HG02970 (cell line): ENCODE results near the gene MRGPRE.

ENCODE experiments used
- ATAC-seq: cut with Tn5 transposase; IDR thresholded peaks from one replicate; pipeline ENCODE4 v1.9.1; 2021; ENCODE audit warnings: mild to moderate bottlenecking, moderate library complexity, moderate number of reproducible peaks; ENCODE audit not compliant: unreplicated experiment, low FRiP score

The MRGPRE gene

DNA sequence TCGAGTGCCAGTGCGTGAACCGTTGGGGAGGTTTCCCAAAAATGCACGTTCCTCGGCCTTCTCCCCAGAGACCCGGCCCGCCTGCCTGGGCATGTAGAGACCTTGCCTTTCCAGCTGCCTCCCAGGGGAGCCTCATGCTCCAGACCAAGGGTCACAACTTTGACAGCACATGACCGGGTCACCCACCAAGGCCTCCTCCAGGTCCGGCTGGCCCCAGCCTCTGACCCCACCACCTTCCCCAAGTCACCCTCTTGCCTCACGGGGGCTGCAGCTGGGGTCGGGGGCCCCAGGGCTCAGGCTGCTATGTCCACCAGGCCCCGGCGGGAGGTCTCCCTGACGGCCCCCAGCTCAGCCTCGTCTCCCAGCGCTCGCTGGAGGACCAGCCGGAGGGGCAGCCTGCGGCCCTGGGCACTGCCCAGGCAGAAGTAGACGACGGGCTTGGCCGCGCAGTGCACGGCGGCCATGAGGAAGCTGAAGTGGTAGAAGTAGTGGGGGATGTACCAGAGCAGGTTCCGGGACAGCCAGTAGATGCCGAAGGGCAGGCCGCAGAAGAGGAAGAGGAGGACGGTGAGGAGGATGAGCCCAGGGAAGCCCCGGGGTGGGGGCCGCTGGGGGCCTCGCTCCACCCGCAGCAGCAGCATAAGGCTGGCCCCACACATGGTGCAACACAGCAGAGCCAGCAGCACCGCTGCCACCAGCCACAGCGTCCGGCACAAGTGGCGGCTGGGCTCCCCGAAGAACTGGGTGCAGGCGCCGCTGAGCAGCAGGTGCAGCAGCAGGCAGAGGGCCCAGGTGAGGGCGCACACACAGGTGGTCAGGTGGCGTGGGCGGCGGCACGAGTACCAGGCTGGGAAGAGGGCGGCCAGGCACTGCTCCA lies 4.4 kb downstream of the MRGPRE start:
- ATAC-seq = no peak

GRCh38 chr11:3226846-3227567 lies 5.2 kb downstream of the MRGPRE start:
- ATAC-seq = no peak

- no peak for ATAC-seq
Measured at GRCh38 chr11:3225826-3226750, 6.1 kb downstream of the MRGPRE start.

GRCh38 chr11:3225159-3225758 lies 7.0 kb downstream of the MRGPRE start:
- ATAC-seq = no peak

GRCh38 chr11:3224401-3225057 lies 7.7 kb downstream of the MRGPRE start:
- no peak for ATAC-seq

GRCh38 chr11:3223932-3224381 lies 8.3 kb downstream of the MRGPRE start:
- ATAC-seq = no peak

GRCh38 chr11:3222941-3223915 lies 9.0 kb downstream of the MRGPRE start:
- no peak for ATAC-seq

- no peak for ATAC-seq
Measured at GRCh38 chr11:3222003-3222855, 10.0 kb downstream of the MRGPRE start.

- ATAC-seq = no peak
Measured at GRCh38 chr11:3221408-3222002, 10.7 kb downstream of the MRGPRE start.

DNA sequence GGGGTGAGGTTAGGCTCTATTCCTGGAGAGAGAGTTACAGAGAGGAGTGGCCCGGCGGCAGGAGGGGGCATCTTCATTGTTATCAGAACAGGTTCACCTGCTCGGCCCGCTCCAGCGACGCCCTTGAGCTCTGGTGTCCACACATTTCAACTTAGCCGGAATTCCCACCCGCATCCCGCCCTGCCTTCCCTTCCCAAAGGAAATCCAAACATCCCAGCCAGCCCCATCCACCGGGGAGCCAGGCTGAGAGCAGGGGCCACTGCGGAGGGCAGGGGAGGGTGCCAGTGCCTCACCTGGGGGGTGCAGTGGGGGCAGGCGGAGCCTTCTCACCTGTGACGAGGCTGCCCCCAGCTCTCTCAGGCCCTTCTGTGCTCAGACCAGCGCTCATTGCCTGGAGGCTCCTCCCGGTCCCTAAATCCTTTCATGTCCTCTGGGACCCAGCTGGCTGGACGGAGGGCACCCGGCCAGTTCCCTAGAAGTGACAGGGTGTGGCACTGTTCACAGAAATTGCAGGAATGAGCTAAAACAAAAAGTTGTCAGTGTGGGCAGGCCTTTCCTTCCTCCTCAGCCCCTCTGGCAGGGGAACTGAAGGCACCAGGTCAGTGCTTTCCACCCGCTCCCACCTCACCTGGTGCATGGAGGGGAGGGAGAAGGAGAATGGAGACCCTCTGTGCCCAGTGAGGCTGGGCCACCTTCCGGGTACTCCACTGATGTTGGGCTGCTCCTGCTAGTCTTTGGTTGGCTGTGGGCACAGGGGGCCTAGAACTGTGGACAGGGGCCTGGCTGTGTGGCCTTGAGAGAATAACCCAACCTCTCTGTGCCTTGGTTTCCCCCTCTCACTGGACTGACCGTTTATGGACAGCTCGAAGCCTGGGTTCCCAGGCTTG lies 11.5 kb downstream of the MRGPRE start:
- ATAC-seq = no peak

GRCh38 chr11:3220101-3220500 lies 12.1 kb downstream of the MRGPRE start:
- ATAC-seq = no peak

DNA sequence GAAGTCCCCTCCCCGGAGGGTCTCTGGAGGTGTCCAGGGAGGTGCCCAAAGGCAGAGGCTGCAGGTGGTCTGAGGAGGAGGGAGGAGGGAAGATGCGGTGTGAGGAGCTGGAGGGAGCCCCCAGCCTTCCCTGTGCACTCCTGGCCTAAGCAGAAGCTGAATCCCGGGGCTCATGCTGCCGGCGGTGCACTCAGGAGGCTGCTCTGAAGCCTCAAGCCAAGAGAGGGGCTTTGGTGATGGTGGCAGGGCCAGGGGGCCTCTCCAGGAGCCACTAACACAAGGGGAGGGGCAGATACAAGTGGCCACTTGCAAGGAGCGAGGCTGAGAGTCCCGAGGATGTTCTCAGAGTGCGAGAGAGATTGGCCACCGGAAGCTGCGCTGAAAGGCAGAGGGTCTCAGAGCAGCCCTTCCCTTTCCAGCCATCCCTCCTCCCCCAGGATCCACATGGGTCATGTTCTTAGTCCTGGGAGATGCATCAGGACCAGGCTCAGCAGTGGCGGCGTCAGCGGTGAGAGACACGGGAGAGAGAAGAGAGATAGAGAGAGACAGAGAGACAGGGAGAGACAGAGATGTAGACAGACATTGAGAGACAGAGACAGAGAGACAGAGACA lies 12.8 kb downstream of the MRGPRE start:
- no peak for ATAC-seq

- ATAC-seq = no peak
Measured at GRCh38 chr11:3218483-3219280, 13.5 kb downstream of the MRGPRE start, which contains the start of gene MRGPRG. TSS of gene MRGPRG (minus strand) at chr11:3218813. CDS start at chr11:3218813, 0 bp downstream.

DNA sequence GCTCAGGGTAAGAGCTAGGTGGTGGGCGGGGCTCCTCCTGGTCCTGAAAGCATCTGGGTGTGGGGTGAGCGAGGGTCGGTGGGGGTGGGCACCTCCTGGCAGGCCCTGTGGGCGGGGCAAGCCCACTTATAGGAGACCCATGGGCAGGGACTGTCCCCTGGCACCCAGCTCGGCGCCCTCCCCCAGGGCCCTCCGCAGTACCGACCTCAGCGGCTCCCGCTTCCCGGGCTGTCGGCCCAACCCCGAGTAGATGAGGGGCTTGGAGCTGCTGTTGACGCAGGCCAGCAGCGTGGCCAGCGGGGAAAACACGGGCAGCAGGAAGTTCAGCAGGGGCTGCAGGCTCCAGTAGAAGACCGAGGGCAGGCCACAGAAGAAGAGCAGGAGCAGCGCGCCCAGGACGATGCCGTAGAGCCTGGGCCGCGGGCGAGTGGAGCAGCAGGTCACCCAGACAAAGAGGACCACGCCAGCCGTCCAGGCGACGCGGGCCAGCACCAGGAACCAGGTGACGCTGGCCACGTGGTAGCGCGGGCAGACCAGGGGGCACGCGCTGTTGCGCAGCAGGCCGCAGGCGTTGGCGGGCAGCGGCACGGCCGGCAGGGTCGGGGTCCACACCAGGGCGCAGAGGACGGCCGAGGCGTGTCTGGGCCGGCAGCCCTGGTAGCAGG lies 14.3 kb downstream of the MRGPRE start:
- ATAC-seq = no peak
